ENCODE measurements around the gene HAP1. TPM values are rescaled to one million over a fixed set of nuclear protein-coding genes. Genes with fewer than 3 reads are reported as not detected.

Gene HAP1
- polyA plus RNA-seq, 1 of the 3 experiments (the other 2 are of a cell fraction), result 0.18 TPM

- TF ChIP-seq MEF2A (IDR thresholded peaks at IDR 0.05; ENCODE audit: borderline replicate concordance, low read depth) (no peak), SIN3A (IDR thresholded peaks at IDR 0.05; ENCODE audit: borderline replicate concordance, low read depth, low read length) (no peak), USF1 (IDR thresholded peaks at IDR 0.05; ENCODE audit: borderline replicate concordance, low read depth) (no peak), CHD2 (IDR thresholded peaks at IDR 0.05; ENCODE audit: low read length, partially characterized antibody) (no peak), YY1 (IDR thresholded peaks at IDR 0.05; ENCODE audit: low read depth) (no peak), GATA2 (CRISPR knock-in tag; IDR thresholded peaks at IDR 0.05) (no peak)
- TF ChIP-seq, protein P1, sequence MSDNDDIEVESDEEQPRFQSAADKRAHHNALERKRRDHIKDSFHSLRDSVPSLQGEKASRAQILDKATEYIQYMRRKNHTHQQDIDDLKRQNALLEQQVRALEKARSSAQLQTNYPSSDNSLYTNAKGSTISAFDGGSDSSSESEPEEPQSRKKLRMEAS (IDR thresholded peaks at IDR 0.05; ENCODE audit: low read depth), result no peak
Measured at GRCh38 chr17:41767324-41768042, 33.0 kb upstream of the HAP1 start (continued).

- POLR2A ChIA-PET, result no interaction called here
- CTCF ChIA-PET, result interaction anchor here (0.8 kb wide), 1 partner anchor 36 kb away, joined by 4 read pairs; no protein-coding TSS in a partner anchor
- peaks cover 0 to 12% of the 10 kb centered on the region in 2 experiments for H3K36me3 ChIP-seq (replicated peaks in 1 of 2; ENCODE audit: control insufficient read depth in 1 of 2, insufficient read depth in 2 of 2, low read length in 1 of 2)
Measured at GRCh38 chr17:41766135-41766534, 31.7 kb upstream of the HAP1 start.

More at GRCh38 chr17:41766135-41766534, 31.7 kb upstream of the HAP1 start:
- H3K9me3 ChIP-seq, result no peaks in the 10 kb centered on the region
- no peak overlapping the region for H3K4me2 ChIP-seq
- no peaks in the 10 kb centered on the region for H4K20me1 ChIP-seq (ENCODE audit: insufficient read depth)
- H3K4me1 ChIP-seq (ENCODE audit: control insufficient read depth in 1 of 2, insufficient read depth in 2 of 2, low read depth in 1 of 2, low read length in 1 of 2), result peaks cover 0 to 5% of the 10 kb centered on the region in 2 experiments; a peak in 1 of 4 replicates
- no peaks in the 10 kb centered on the region for H3K27me3 ChIP-seq (ENCODE audit: insufficient read depth)
- no peaks in the 10 kb centered on the region for H3K9me2 ChIP-seq
- no peaks in the 10 kb centered on the region for H3K79me2 ChIP-seq (ENCODE audit: insufficient read depth)
- TF ChIP-seq, protein P2, sequence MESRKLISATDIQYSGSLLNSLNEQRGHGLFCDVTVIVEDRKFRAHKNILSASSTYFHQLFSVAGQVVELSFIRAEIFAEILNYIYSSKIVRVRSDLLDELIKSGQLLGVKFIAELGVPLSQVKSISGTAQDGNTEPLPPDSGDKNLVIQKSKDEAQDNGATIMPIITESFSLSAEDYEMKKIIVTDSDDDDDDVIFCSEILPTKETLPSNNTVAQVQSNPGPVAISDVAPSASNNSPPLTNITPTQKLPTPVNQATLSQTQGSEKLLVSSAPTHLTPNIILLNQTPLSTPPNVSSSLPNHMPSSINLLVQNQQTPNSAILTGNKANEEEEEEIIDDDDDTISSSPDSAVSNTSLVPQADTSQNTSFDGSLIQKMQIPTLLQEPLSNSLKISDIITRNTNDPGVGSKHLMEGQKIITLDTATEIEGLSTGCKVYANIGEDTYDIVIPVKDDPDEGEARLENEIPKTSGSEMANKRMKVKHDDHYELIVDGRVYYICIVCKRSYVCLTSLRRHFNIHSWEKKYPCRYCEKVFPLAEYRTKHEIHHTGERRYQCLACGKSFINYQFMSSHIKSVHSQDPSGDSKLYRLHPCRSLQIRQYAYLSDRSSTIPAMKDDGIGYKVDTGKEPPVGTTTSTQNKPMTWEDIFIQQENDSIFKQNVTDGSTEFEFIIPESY (IDR thresholded peaks at IDR 0.05; ENCODE audit: borderline replicate concordance, low read depth), result no peak
- TF ChIP-seq PBX3 (IDR thresholded peaks at IDR 0.05), result no peak
- H2AFZ ChIP-seq (ENCODE audit: low read depth), result no peak overlapping the region
- no peak overlapping the region for H3K9ac ChIP-seq
- no peak for DNase-seq
- H3F3A ChIP-seq (replicated peaks; ENCODE audit: insufficient read depth), result peaks cover 3% of the 10 kb centered on the region
- H3K4me3 ChIP-seq (ENCODE audit: low read depth in 2 of 2, low read length in 1 of 2), result no peak overlapping the region
- H3K27ac ChIP-seq (ENCODE audit: low read depth in 2 of 2, low read length in 1 of 2), result no peak overlapping the region

Data from SK-N-SH (cell line).